Measurements from ENCODE around the gene TRUB2. TPM values are rescaled to one million over a fixed set of nuclear protein-coding genes. Genes with fewer than 3 reads are reported as not detected.
"Not testable (repeated sequence)": the region's sequence is repeated elsewhere in the genome, so short reads cannot be mapped to it uniquely, and the experiment has no call there.

Gene TRUB2
- total RNA-seq, 1 experiment from 2014 or later, result 69.8 TPM

DNA sequence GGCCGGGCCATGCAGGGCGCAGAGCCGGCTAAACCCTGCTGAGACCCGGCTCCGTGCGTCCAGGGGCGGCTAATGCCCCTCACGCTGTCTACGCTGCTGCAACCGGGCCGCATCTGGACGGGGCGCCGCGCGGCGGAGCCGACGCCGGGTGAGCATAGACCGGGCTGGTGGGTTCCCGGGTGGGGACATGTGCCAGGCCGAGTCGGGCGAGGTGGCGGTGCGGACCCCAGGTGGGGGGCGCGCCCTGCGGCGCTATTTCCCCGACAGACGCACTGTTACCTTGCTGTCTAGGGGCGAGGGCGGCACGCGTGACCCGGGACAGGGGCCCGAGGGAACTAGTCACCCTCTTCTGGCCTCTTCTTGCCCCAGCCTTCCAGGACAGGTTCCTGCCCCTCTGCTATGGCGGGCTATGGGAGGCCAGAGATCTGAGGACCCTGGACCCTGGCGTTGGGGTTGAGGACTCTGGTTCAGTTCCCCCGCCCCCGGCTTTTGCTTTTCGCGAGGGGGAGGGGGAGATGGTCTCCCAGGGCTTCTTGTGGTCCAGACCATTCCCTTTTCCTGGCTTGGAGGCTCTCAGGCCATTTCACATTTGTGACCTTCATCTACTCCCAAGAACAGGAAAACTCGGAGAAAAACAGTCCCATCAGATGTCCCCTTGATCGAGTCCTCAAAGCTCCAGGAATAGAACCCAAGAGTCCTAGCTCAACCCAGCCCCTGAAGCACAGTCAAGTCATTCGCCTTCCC is 18.6 kb upstream of the TRUB2 start:
- DNase-seq (ENCODE audit: low spot score), result peak; percentile 26

DNA sequence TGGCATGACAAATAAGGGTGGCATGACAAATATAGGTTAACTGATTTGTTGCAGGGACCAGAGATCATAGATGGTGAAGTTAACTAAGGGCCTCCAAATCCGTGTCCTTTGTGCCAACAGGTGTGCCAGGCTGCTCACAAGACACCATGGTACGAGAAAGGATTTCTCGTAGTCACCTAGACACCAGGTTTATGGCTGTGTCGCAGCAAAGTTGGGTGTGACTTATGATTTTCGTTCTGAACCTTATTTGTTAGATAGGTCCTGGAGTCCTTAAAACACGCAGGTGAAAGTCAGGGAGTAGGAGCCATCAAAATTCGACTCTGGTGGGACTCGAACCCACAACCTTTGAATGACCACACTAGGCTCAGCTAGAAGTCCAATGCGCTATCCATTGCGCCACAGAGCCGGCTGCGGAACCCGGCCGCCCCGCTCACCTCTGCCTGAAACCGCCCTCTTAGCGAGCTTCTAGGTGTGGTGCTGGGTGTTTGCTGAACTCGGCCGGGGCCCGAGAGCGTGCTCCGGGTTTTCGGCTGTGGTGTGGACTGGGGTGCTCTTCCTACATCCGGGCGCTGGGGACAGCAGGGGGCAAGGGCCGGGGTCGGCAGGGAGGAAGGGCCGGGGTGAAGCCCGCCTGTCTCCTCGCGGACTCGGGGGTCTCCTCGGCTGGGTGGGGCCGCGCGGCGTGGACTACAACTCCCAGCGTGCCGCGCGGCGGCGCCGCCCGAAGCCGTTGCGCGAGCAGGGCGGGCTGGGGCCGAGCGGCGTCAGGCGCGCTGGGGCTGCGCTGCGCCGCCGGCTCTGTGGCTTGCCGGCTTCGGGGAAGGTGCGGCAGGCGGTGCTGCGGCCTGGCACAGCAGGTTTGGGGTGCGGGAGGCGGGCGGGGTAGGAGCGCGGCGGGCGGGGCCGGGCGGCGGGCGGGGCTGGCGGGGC is 17.8 kb upstream of the TRUB2 start, which contains the start of gene SLC27A4:
SLC27A4 (plus strand) TSS at position 767 of the 930 bp plus-strand sequence. CDS start 2,606 bp downstream, outside the sequence.
- peak; percentile 94 for DNase-seq (ENCODE audit: low spot score)

DNA sequence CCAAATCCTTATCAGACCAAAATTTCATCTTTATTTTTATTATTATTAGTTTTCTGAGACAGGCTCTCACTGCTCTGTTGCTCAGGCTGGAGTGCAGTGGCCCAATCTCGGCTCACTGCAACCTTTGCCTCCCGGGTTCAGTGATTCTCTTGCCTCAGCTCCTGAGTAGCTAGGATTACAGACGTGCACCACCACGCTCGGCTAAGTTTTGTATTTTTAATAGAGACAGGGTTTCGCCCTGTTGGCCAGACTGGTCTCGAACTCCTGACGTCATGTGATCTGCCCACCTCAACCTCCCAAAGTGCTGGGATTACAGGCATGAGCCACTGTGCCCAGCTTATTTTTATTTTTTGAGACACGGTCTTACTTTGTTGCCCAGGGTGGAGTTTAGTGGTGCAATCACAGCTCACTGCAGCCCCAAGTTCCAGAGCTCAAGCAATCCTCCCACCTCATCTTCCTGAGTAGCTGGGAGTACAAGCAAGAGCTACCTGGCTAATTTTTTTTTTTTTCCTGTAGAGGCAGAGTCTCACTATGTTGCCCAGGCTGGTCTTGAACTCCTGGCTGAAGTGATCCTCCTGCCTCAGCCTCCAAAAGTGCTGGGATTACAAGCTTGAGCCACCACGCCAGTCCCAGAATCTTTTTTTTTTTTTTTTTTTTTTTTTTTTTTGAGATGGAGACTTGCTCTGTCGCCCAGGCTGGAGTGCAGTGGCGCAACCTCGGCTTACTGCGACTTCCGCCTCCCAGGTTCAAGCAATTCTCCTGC is 16.8 kb upstream of the TRUB2 start:
- DNase-seq (ENCODE audit: low spot score), result not testable (repeated sequence)

DNA sequence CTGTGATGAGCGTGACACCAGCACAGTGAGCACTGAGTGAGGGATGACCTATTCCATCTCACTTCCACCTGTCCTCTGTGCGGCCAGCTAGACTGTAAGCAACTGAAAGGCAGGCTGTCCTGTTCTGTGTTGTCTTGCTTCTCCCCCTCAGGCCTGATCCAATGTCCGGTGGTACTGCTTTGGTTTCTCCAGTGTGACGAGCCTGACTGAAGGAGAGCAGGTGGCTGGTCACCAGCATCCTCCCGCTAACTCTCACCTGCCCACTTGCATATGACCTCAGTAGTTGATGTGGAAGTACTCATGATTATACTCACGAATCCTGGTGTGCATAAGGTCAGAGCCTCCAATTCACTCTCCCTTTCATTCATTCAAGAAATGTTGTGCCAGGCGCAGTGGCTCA is 15.7 kb upstream of the TRUB2 start:
- DNase-seq (ENCODE audit: low spot score), result no peak

DNA sequence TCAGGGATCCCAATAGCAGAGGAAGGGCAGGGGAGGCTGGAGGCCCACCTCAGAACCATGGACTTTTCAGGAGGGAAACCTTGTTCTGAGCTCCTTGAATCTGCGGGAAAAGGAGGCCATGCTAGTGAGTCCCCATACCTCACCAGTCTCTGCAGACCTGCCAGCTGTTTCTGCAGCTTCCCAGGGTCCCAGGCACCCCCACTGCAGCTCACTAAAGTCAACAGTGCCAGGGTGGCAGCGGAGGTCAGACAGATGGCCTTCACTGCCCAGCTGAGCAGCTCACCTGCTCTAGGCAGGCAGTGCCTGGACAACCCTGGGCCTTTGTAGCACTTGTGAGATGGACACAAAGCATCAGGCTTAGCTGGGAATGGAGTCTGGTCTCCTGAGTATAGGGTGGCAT is 13.7 kb upstream of the TRUB2 start:
- no peak for DNase-seq (ENCODE audit: low spot score)

DNA sequence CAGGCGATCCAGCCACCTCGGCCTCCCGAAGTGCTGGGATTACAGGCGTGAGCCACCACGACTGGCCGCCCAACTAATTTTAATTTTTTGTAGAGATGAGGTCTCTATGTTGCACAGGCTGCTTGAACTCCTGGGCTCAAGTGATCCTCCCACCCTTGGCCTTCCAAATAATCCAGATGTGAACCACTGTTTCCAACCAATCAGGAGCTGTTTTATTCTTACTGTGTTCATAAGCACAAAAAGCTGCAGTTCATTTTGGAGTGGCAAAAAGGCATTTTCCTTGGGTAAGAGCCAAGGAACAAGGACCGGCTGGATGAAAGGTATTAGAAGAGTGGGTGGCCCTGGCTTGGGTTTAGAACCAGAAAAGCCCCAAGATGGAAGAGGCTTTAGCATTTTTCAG is 12.9 kb upstream of the TRUB2 start:
- no peak for DNase-seq (ENCODE audit: low spot score)

DNA sequence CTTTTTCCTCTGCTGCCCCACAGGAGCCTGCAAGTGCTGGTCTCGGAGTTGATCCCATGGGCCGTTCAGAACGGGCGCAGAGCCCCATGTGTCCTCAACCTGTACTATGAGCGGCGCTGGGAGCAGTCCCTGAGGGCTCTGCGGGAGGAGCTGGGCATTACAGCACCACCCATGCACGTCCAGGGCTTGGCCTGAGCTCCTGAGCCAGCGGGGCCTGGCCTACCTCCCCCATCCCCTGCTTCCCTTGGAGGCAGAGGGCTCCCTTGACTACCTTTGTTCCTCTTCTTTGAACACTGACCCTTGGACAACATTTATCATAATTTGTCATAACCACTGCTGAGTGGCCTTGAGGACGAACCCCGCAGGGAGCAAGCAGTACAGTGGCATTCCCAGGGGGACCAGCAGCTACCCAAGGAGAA is 11.2 kb upstream of the TRUB2 start:
- DNase-seq (ENCODE audit: low spot score), result no peak

DNA sequence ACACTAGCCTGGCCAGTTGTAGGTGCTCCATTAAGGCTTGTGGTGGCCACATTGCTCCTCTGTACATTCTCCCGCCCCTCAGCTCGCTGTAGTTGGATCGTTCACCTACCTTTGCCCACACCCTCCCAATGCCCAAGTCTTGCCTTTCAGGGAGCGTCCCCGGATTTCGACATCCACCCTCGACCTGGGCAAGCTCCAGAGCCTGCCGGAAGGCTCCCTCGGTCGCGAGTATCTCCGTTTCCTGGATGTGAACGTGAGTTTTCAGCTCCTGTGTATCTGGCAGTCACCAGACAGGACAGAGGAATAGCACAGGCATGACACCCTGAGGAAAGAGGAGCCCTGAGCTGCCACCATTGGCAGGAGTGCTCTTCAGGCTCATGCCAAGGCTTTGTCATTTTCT is 3.4 kb upstream of the TRUB2 start:
- no peak for DNase-seq (ENCODE audit: low spot score)

DNA sequence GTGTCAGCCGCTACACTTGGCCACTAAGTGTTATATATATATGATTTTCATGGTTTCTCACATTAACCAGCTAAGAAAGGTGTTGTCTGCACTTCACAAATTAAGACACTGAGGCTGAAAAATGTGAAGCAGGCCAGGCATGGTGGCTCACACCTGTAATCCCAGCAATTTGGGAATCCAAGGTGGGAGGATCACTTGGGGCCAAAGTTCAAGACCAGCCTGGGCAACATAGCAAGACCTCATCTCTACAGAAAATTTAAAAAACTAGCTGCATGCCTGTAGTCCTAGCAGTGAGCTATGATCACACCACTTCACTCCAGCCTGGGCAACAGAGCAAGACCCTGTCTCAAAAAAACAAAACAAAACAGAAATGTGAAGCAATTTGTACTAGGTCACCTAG is 2.2 kb upstream of the TRUB2 start:
- no peak for DNase-seq (ENCODE audit: low spot score)

DNA sequence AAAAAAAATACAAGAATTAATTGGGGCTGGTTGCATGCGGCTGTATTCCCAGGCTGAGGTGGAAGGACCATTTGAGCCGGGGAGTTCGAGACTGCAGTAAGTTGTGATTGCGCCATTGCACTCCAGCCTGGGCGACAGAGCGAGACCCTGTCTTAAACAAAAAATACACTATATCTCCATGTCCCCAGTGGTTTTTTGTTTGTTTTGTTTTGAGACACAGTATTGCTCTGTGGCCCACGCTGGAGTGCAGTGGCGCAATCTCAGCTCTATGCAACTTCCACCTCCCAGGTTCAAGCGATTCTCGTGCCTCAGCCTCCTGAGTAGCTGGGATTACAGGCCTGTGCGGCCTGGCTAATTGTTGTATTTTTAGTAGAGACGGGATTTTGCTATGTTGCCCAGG is 1.5 kb upstream of the TRUB2 start:
- DNase-seq (ENCODE audit: low spot score), result no peak

- no peak for DNase-seq (ENCODE audit: low spot score)
Measured at GRCh38 chr9:128323212-128323730, 1.0 kb upstream of the TRUB2 start.

- DNase-seq (ENCODE audit: low spot score), result no peak
Measured at GRCh38 chr9:128321879-128322403, 306 bp downstream of the TRUB2 start.

GRCh38 chr9:128321343-128321742 is 904 bp downstream of the TRUB2 start:
- no peak for DNase-seq (ENCODE audit: low spot score)

DNA sequence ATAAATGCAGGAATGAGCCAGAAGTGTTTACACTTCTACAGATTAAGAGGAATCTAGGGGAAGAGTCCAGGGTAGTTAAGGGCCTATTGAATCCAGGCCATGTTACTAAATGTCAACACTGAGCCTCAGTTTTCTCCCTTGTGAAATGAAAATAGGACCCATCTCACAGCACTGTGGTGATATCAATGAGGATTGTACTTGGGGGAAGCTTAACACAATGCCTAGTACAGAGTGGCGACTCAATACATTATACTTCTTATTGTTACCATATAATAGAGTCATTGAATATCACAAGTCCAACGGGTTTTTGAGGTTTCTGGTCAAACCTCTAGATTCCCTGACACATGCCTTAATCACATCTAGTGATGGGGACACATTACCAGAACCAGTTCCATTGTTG is 4.6 kb downstream of the TRUB2 start:
- DNase-seq (ENCODE audit: low spot score), result no peak

GRCh38 chr9:128316421-128316820 is 5.8 kb downstream of the TRUB2 start:
- DNase-seq (ENCODE audit: low spot score), result no peak

GRCh38 chr9:128314697-128315096 is 7.5 kb downstream of the TRUB2 start:
- DNase-seq (ENCODE audit: low spot score), result no peak

GRCh38 chr9:128310461-128310860 is 11.8 kb downstream of the TRUB2 start:
- DNase-seq (ENCODE audit: low spot score), result no peak

DNA sequence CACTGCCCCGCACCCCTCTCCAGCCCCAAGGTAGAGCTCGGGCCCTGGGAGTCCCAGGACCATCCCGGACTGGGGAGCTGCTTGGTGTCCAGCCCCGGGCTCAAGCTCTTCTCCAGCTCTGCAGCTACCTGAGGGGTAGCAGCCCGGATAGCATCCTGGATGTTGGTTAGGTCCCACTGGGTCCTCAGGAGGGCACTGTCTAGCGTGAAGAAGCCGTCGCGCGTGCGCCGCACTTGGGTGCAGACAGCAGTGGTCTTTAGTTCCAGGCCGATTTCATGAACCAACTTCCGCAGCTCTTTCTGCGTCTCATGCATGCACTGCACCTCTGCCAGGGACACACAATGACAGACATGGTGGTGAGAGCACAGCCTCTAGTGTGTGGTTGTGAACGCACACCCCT is 12.7 kb downstream of the TRUB2 start:
- no peak for DNase-seq (ENCODE audit: low spot score)

- no peak for DNase-seq (ENCODE audit: low spot score)
Measured at GRCh38 chr9:128304971-128305288, 17.3 kb downstream of the TRUB2 start.

- no peak for DNase-seq (ENCODE audit: low spot score)
Measured at GRCh38 chr9:128304136-128304970, 17.9 kb downstream of the TRUB2 start.

All from HT-29 (cell line).